Naive thymus-derived CD4-positive, alpha-beta T cell (primary cell): Measurements from ENCODE around the gene GRIA1. TPM values are rescaled to one million over a fixed set of nuclear protein-coding genes. Genes with fewer than 3 reads are reported as not detected.

Experiments used
- ATAC-seq: fragments of 150-1000 bp; cut with Tn5 transposase; 2 replicates; pipeline ENCODE4 v1.10.0; 2021; ENCODE audit warnings: mild to moderate bottlenecking, moderate library complexity
- CTCF ChIA-PET: fragments of 350-600 bp; sonication (Branson Sonifier 250); formaldehyde crosslinking; loops from one replicate; lab custom pipeline; 2021; ENCODE audit warnings: antibody characterized with exemption; lab: Charles Lee
- POLR2A ChIA-PET: fragments of 350-600 bp; sonication (Branson Sonifier 250); formaldehyde crosslinking; loops from one replicate; lab custom pipeline; 2021; ENCODE audit warnings: antibody characterized with exemption, inconsistent platforms; lab: Charles Lee
- DNase-seq, 9 donors: peaks; one replicate each; pipeline versions ENCODE4 v3.0.0 to v3.0.0-alpha.2; 2020 to 2022; ENCODE audit warnings: mixed read lengths in 1 of 9
- H3K27ac ChIP-seq: one replicate; pipeline ENCODE4 v1.7.0; 2013; ENCODE audit warnings: mild to moderate bottlenecking, low read depth, low read length, moderate library complexity
- H3K27me3 ChIP-seq, 2 donors: one replicate each; pipeline ENCODE4 v1.7.0; 2013; ENCODE audit warnings: low read length in 2 of 2, mild to moderate bottlenecking in 2 of 2, moderate library complexity in 2 of 2; ENCODE audit not compliant: control insufficient read depth in 2 of 2, insufficient read depth in 2 of 2
- H3K36me3 ChIP-seq, 3 experiments: 1 replicate in 2 of 3; 2 replicates in 1 of 3; pipeline ENCODE4 v1.7.0; 2013; ENCODE audit warnings: low read length in 3 of 3, mild to moderate bottlenecking in 3 of 3, moderate library complexity in 1 of 3; ENCODE audit not compliant: insufficient read depth in 3 of 3, control insufficient read depth in 2 of 3
- H3K4me1 ChIP-seq, 2 donors: one replicate each; pipeline ENCODE4 v1.7.0; 2013; ENCODE audit warnings: low read length in 2 of 2, mild to moderate bottlenecking in 2 of 2, moderate library complexity in 1 of 2; ENCODE audit not compliant: control insufficient read depth in 2 of 2, insufficient read depth in 2 of 2
- H3K4me3 ChIP-seq: 2 replicates; pipeline ENCODE4 v1.7.0; 2013; ENCODE audit warnings: mild to moderate bottlenecking, low read length
- H3K9me3 ChIP-seq, 3 experiments: 1 replicate in 2 of 3; 2 replicates in 1 of 3; pipeline ENCODE4 v1.7.0; 2013; ENCODE audit warnings: low read length in 3 of 3; ENCODE audit not compliant: control insufficient read depth in 2 of 3
- H3K27ac Mint-ChIP-seq, 9 donors: one replicate each; pipeline ENCODE4 v1.8.0; 2020 to 2022; ENCODE audit warnings: mixed read lengths in 9 of 9, mild to moderate bottlenecking in 8 of 9, moderate library complexity in 5 of 9, inconsistent platforms in 2 of 9
- H3K27me3 Mint-ChIP-seq, 5 donors: one replicate each; pipeline ENCODE4 v1.8.0; 2021 to 2022; ENCODE audit warnings: mixed read lengths in 5 of 5, mild to moderate bottlenecking in 1 of 5
- H3K36me3 Mint-ChIP-seq, 5 donors: one replicate each; pipeline ENCODE4 v1.8.0; 2020 to 2022; ENCODE audit warnings: mixed read lengths in 5 of 5, mild to moderate bottlenecking in 3 of 5, inconsistent platforms in 1 of 5
- H3K4me1 Mint-ChIP-seq, 7 donors: one replicate each; pipeline ENCODE4 v1.8.0; 2020 to 2022; ENCODE audit warnings: mixed read lengths in 7 of 7, mild to moderate bottlenecking in 3 of 7, inconsistent platforms in 1 of 7
- H3K4me3 Mint-ChIP-seq, 10 donors: one replicate each; pipeline ENCODE4 v1.8.0; 2020 to 2022; ENCODE audit warnings: mild to moderate bottlenecking in 10 of 10, mixed read lengths in 10 of 10, moderate library complexity in 6 of 10, inconsistent platforms in 2 of 10
- H3K9me3 Mint-ChIP-seq, 11 donors: one replicate each; pipeline ENCODE4 v1.8.0; 2020 to 2022; ENCODE audit warnings: mixed read lengths in 11 of 11, mild to moderate bottlenecking in 4 of 11, inconsistent platforms in 1 of 11, moderate library complexity in 1 of 11
- intact Hi-C, 2 donors: fragments of 100-400 bp; cut with micrococcal nuclease; formaldehyde crosslinking; loops; one replicate each; pipeline ENCODE4 v1.15.1; 2023
- polyA plus RNA-seq, 2 donors: library from polyadenylated mRNA; unstranded; fragments of 300-500 nt; fragmentation: Illumina TruSeq; gene quantifications; one replicate each; pipeline ENCODE4 v1.2.3, GENCODE V29; 2021
- total RNA-seq, 6 experiments: library from RNA in 5 of 6; stranded (reverse) in 5 of 6; gene quantifications; 1 replicate in 5 of 6; 2 replicates in 1 of 6; pipeline ENCODE4 v1.2.3 and lab custom pipeline; 2021 to 2026

GRIA1 gene
- total and polyA plus RNA-seq, 7 experiments from 2014 or later = not detected

- Mint-ChIP-seq H3K9me3 (peaks cover 0 to 18% (median 0%) of the 10 kb centered on the region in 11 donors), H3K4me3 (no peak overlapping the region), H3K27ac (no peak overlapping the region), H3K36me3 (no peaks in the 10 kb centered on the region), H3K27me3 (peaks cover 0 to 14% (median 5%) of the 10 kb centered on the region in 5 donors), H3K4me1 (no peaks in the 10 kb centered on the region)
- CTCF ChIA-PET = no interaction called here
- intact Hi-C loops = no loop called here
- Histone ChIP-seq H3K27me3 (no peaks in the 10 kb centered on the region), H3K9me3 (no peaks in the 10 kb centered on the region), H3K36me3 (no peaks in the 10 kb centered on the region), H3K27ac (no peak overlapping the region), H3K4me3 (no peak overlapping the region), H3K4me1 (no peaks in the 10 kb centered on the region)
- DNase-seq (no peak), ATAC-seq (no peak)
- POLR2A ChIA-PET = no interaction called here
Observed at GRCh38 chr5:153813901-153814300, 323.4 kb downstream of the GRIA1 start.

DNA sequence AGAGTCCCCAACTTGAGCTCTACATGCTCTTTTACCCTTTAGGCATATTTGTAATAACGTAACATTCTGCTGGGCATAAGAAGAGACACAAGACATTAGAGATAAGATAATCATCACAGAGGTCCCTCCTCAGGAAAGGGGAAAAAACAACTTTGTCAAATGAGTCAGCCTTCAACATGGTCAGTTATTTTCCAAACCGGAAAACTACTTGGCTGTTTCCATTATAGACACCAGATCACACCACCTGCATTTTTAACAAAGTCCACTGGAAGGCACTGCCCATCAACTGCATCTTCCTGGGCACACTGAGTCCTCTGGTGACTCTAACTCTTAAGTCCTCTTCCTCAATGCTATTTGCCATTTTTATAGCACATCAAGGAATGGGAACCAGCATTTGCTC lies 326.4 kb downstream of the GRIA1 start:
- ATAC-seq = no peak
- no peak overlapping the region for H3K4me3 ChIP-seq
- no peaks in the 10 kb centered on the region for H3K9me3 ChIP-seq
- intact Hi-C loops = no loop called here
- H3K27ac Mint-ChIP-seq = no peak overlapping the region
- ChIA-PET POLR2A (no interaction called here), CTCF (no interaction called here)
- no peaks in the 10 kb centered on the region for H3K36me3 ChIP-seq
- no peaks in the 10 kb centered on the region for H3K4me1 ChIP-seq
- peaks cover 0 to 10% (median 6%) of the 10 kb centered on the region in 5 donors for H3K27me3 Mint-ChIP-seq
- no peaks in the 10 kb centered on the region for H3K27me3 ChIP-seq
- no peak overlapping the region for H3K4me3 Mint-ChIP-seq
- H3K27ac ChIP-seq = no peak overlapping the region
- no peak for DNase-seq
- peaks cover 0 to 18% (median 0%) of the 10 kb centered on the region in 11 donors for H3K9me3 Mint-ChIP-seq
- no peaks in the 10 kb centered on the region for H3K4me1 Mint-ChIP-seq
- H3K36me3 Mint-ChIP-seq = no peaks in the 10 kb centered on the region

DNA sequence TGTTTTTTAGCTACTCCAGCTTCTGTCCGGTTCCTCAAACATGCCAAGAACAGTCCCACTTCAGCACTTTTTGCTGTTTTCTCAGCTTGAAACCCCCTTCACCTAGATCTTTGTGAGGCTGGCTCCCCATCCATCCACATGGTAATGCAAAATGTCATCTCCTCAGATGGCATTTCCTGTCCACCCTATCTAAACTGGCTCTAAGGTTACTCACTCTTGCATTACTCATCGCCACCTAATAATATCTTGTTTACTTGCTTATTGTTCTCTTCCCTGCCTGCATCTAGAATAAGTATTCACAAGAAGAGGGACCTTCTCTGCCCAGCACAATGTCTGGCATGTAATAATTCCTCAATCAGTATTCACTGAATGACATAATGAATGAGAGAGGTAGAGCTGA lies 328.2 kb downstream of the GRIA1 start:
- Histone ChIP-seq H3K36me3 (no peaks in the 10 kb centered on the region), H3K27me3 (no peaks in the 10 kb centered on the region), H3K9me3 (no peaks in the 10 kb centered on the region), H3K27ac (no peak overlapping the region), H3K4me1 (no peaks in the 10 kb centered on the region), H3K4me3 (no peak overlapping the region)
- peaks cover 0 to 14% (median 0%) of the 10 kb centered on the region in 11 donors for H3K9me3 Mint-ChIP-seq
- ChIA-PET CTCF (no interaction called here), POLR2A (no interaction called here)
- no peaks in the 10 kb centered on the region for H3K36me3 Mint-ChIP-seq
- no peak for ATAC-seq
- H3K4me1 Mint-ChIP-seq = no peaks in the 10 kb centered on the region
- intact Hi-C loops = no loop called here
- H3K4me3 Mint-ChIP-seq = no peak overlapping the region
- H3K27ac Mint-ChIP-seq = no peak overlapping the region
- no peak for DNase-seq
- H3K27me3 Mint-ChIP-seq = peaks cover 0 to 10% (median 6%) of the 10 kb centered on the region in 5 donors

- Histone ChIP-seq H3K27ac (no peak overlapping the region), H3K4me1 (no peaks in the 10 kb centered on the region), H3K27me3 (no peaks in the 10 kb centered on the region), H3K4me3 (no peak overlapping the region), H3K9me3 (peaks cover 0 to 4% (median 0%) of the 10 kb centered on the region in 3 experiments), H3K36me3 (no peaks in the 10 kb centered on the region)
- no peak overlapping the region for H3K27ac Mint-ChIP-seq
- no peaks in the 10 kb centered on the region for H3K36me3 Mint-ChIP-seq
- intact Hi-C loops = no loop called here
- H3K4me3 Mint-ChIP-seq = no peak overlapping the region
- ChIA-PET POLR2A (no interaction called here), CTCF (no interaction called here)
- H3K4me1 Mint-ChIP-seq = peaks cover 0 to 2% (median 0%) of the 10 kb centered on the region in 7 donors
- peaks cover 0 to 11% (median 3%) of the 10 kb centered on the region in 11 donors for H3K9me3 Mint-ChIP-seq
- ATAC-seq (no peak), DNase-seq (no peak)
- peaks cover 0 to 12% (median 5%) of the 10 kb centered on the region in 5 donors for H3K27me3 Mint-ChIP-seq
Observed at GRCh38 chr5:153823036-153823435, 332.6 kb downstream of the GRIA1 start.

DNA sequence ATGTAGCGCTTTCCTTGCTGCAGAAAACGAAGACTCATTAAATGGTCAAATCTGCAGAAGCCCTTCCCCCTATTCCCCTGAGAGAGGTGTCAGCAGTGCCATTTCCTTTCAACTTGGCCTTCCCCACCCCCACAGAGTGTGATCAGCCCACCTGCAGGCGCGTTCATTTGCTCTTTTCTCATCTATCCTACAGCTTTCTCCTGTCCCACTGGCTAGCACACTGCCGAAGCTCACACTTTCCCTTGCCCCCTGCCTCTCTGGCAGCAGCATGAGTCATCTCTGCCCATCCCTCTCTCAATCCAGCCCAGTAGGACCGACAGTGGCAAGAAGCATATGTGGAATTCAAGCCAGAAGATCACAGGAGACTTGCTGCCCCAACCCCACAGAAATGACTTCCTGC lies 334.4 kb downstream of the GRIA1 start:
- H3K4me1 Mint-ChIP-seq = peaks cover 0 to 2% (median 0%) of the 10 kb centered on the region in 7 donors
- DNase-seq (no peak), ATAC-seq (no peak)
- Histone ChIP-seq H3K27ac (no peak overlapping the region), H3K9me3 (peaks cover 0 to 5% (median 0%) of the 10 kb centered on the region in 3 experiments), H3K36me3 (no peaks in the 10 kb centered on the region), H3K4me1 (no peaks in the 10 kb centered on the region), H3K4me3 (no peak overlapping the region), H3K27me3 (no peaks in the 10 kb centered on the region)
- POLR2A ChIA-PET = no interaction called here
- CTCF ChIA-PET = no interaction called here
- H3K27me3 Mint-ChIP-seq = peaks cover 0 to 10% (median under 1%) of the 10 kb centered on the region in 5 donors
- H3K9me3 Mint-ChIP-seq = peaks cover 0 to 22% (median 7%) of the 10 kb centered on the region in 11 donors
- H3K27ac Mint-ChIP-seq = no peak overlapping the region
- H3K4me3 Mint-ChIP-seq = no peak overlapping the region
- intact Hi-C loops = no loop called here
- peaks cover 0 to 5% (median 0%) of the 10 kb centered on the region in 5 donors for H3K36me3 Mint-ChIP-seq

DNA sequence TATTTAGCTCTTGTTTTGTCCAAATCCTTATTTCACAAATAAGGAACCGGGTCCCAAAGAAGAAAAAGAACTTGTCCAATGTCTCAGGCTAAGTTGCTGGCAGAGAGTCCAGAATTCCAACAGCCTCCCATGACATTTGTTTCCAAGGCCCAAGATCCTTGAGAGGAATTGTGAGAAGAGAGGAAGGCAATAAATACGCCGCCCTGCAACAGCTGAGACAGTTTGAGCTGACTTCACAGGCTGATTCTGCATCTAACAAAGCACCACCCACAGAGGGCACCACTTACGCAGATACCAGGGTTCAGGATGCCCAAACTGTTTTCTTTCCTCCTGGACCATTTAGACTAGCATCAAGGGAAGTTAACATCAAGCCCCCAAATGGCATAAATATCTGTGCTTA lies 336.9 kb downstream of the GRIA1 start:
- CTCF ChIA-PET = no interaction called here
- Mint-ChIP-seq H3K4me1 (peaks cover 0 to 2% (median 0%) of the 10 kb centered on the region in 7 donors), H3K9me3 (peaks cover 0 to 22% (median 7%) of the 10 kb centered on the region in 11 donors), H3K36me3 (peaks cover 0 to 5% (median 0%) of the 10 kb centered on the region in 5 donors), H3K4me3 (no peak overlapping the region), H3K27me3 (peaks cover 0 to 15% (median 4%) of the 10 kb centered on the region in 5 donors), H3K27ac (no peak overlapping the region)
- H3K4me3 ChIP-seq = no peak overlapping the region
- intact Hi-C loops = no loop called here
- ATAC-seq = no peak
- POLR2A ChIA-PET = no interaction called here
- H3K9me3 ChIP-seq = peaks cover 0 to 5% (median 0%) of the 10 kb centered on the region in 3 experiments
- no peaks in the 10 kb centered on the region for H3K4me1 ChIP-seq
- H3K27ac ChIP-seq = no peak overlapping the region
- no peaks in the 10 kb centered on the region for H3K27me3 ChIP-seq
- no peak for DNase-seq
- H3K36me3 ChIP-seq = no peaks in the 10 kb centered on the region

DNA sequence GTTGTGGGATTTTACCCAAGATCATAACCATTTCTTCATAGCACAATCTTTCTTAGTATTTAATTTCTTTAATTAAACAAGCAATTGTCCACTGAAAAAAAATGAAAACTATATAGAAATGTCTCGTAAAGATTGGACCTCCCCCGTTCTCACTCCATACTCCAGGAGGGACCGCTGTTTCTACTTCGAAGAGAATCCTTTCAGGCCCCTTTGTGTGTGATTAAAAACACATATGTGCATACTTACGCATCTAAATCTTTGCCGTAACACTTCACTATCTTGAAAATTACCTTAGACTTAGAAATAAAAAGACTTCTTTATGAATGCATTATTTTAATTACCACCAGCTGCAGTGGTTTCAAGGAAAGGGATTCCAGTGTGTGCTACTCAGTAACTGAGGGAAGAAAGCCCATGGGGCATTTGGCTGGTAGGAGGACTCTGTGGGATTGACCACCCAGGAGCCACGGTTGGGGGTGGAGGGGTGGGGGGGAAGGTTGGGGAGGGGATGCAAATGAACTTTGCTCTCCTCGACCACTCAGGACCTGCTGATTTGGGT lies 339.1 kb downstream of the GRIA1 start:
- intact Hi-C loops = no loop called here
- ATAC-seq (no peak), DNase-seq (no peak)
- Mint-ChIP-seq H3K27me3 (peaks cover 0 to 19% (median 8%) of the 10 kb centered on the region in 5 donors), H3K36me3 (peaks cover 0 to 5% (median 0%) of the 10 kb centered on the region in 5 donors), H3K4me1 (peaks cover 0 to 2% (median 0%) of the 10 kb centered on the region in 7 donors), H3K9me3 (peaks cover 0 to 22% (median 7%) of the 10 kb centered on the region in 11 donors), H3K4me3 (no peak overlapping the region), H3K27ac (no peak overlapping the region)
- CTCF ChIA-PET = no interaction called here
- no peaks in the 10 kb centered on the region for H3K4me1 ChIP-seq
- H3K4me3 ChIP-seq = no peak overlapping the region
- POLR2A ChIA-PET = no interaction called here
- no peak overlapping the region for H3K27ac ChIP-seq
- no peaks in the 10 kb centered on the region for H3K27me3 ChIP-seq
- no peaks in the 10 kb centered on the region for H3K36me3 ChIP-seq
- peaks cover 0 to 5% (median 0%) of the 10 kb centered on the region in 3 experiments for H3K9me3 ChIP-seq
